Memory B cell (primary cell): ENCODE measurements around the gene NECTIN1.

ENCODE experiments used
- ATAC-seq: fragments of 150-1000 bp; cut with Tn5 transposase; 2 replicates; pipeline ENCODE4 v1.10.0; 2021; ENCODE audit warnings: low read depth, mild to moderate bottlenecking, moderate library complexity
- DNase-seq, 2 donors: peaks; one replicate each; pipeline ENCODE4 v3.0.0; 2022; ENCODE audit warnings: low spot score in 2 of 2
- H3K27ac Mint-ChIP-seq: one replicate; pipeline ENCODE4 v1.8.0; 2022; ENCODE audit warnings: mild to moderate bottlenecking, moderate library complexity, mixed read lengths
- H3K27me3 Mint-ChIP-seq: one replicate; pipeline ENCODE4 v1.8.0; 2022; ENCODE audit warnings: mixed read lengths
- H3K36me3 Mint-ChIP-seq: one replicate; pipeline ENCODE4 v1.8.0; 2022; ENCODE audit warnings: mild to moderate bottlenecking, mixed read lengths
- H3K4me1 Mint-ChIP-seq: one replicate; pipeline ENCODE4 v1.8.0; 2022; ENCODE audit warnings: mixed read lengths
- H3K4me3 Mint-ChIP-seq: one replicate; pipeline ENCODE4 v1.8.0; 2022; ENCODE audit warnings: mild to moderate bottlenecking, moderate library complexity, mixed read lengths
- H3K9me3 Mint-ChIP-seq: one replicate; pipeline ENCODE4 v1.8.0; 2022; ENCODE audit warnings: mixed read lengths

The NECTIN1 gene

GRCh38 chr11:119590651-119591351, 138.2 kb downstream of the NECTIN1 start:
- Mint-ChIP-seq H3K36me3 (no peaks in the 10 kb centered on the region), H3K9me3 (peaks cover 3% of the 10 kb centered on the region), H3K4me1 (no peaks in the 10 kb centered on the region), H3K27ac (no peak overlapping the region), H3K4me3 (no peak overlapping the region), H3K27me3 (peaks cover 13% of the 10 kb centered on the region)
- no peak for ATAC-seq
- DNase-seq, result no peak

- Mint-ChIP-seq H3K27me3 (peaks cover 16% of the 10 kb centered on the region), H3K9me3 (peaks cover 3% of the 10 kb centered on the region), H3K4me3 (no peak overlapping the region), H3K27ac (no peak overlapping the region), H3K36me3 (no peaks in the 10 kb centered on the region), H3K4me1 (no peaks in the 10 kb centered on the region)
- ATAC-seq (no peak), DNase-seq (no peak)
These were observed 140.0 kb downstream of the NECTIN1 start for GRCh38 chr11:119589001-119589400.
